SK-N-SH treated with all-trans-retinoic acid at 6 μM for 48 hours (cell line): ENCODE measurements around the gene SAXO1.
"Not testable (repeated sequence)": the region's sequence is repeated elsewhere in the genome, so short reads cannot be mapped to it uniquely, and the experiment has no call there.

ENCODE experiments used
- ATAC-seq: fragments of 200-7000 bp; cut with Tn5 transposase; 3 replicates; pipeline ENCODE4 v1.9.1; 2020; ENCODE audit warnings: mild to moderate bottlenecking, moderate library complexity
- BACH2 ChIP-seq: fragments of 250-450 bp; sonication (Bioruptor Pico); IDR thresholded peaks from 2 replicates; pipeline ENCODE4 v1.9.0; 2021; ENCODE audit warnings: mild to moderate bottlenecking, borderline replicate concordance
- CSDC2 ChIP-seq: fragments of 250-450 bp; sonication (Bioruptor Pico); IDR thresholded peaks from 2 replicates; pipeline ENCODE4 v1.5.0; 2020; ENCODE audit warnings: mild to moderate bottlenecking, moderate library complexity
- ESRRG ChIP-seq: fragments of 250-450 bp; sonication (Bioruptor Pico); IDR thresholded peaks from 2 replicates; pipeline ENCODE4 v1.6.1; 2021; ENCODE audit warnings: mild to moderate bottlenecking
- GLIS3 ChIP-seq: fragments of 250-450 bp; sonication (Bioruptor Pico); IDR thresholded peaks from 2 replicates; pipeline ENCODE4 v1.5.0; 2020; ENCODE audit warnings: mild to moderate bottlenecking, moderate library complexity
- ISL1 ChIP-seq: fragments of 250-450 bp; sonication (Bioruptor Pico); IDR thresholded peaks from 2 replicates; pipeline ENCODE4 v2.1.2; 2022; ENCODE audit warnings: mild to moderate bottlenecking, moderate library complexity
- OSR1 ChIP-seq: fragments of 250-450 bp; sonication (Bioruptor Pico); IDR thresholded peaks from 2 replicates; pipeline ENCODE4 v1.8.0; 2022; ENCODE audit warnings: moderate library complexity, mild to moderate bottlenecking, inconsistent platforms
- PPARA ChIP-seq: fragments of 250-450 bp; sonication (Bioruptor Pico); IDR thresholded peaks from 2 replicates; pipeline ENCODE4 v1.5.0; 2020; ENCODE audit warnings: mild to moderate bottlenecking, borderline replicate concordance
- RARB ChIP-seq: fragments of 250-450 bp; sonication (Bioruptor Pico); IDR thresholded peaks from 2 replicates; pipeline ENCODE4 v1.8.0; 2021; ENCODE audit warnings: mild to moderate bottlenecking, moderate library complexity
- SNAI2 ChIP-seq: fragments of 250-450 bp; sonication (Bioruptor Pico); IDR thresholded peaks from 2 replicates; pipeline ENCODE4 v1.5.0; 2020; ENCODE audit warnings: mild to moderate bottlenecking, moderate library complexity
- TCF4 ChIP-seq: fragments of 250-450 bp; sonication (Bioruptor Pico); IDR thresholded peaks from 2 replicates; pipeline ENCODE4 v1.8.0; 2021; ENCODE audit warnings: mild to moderate bottlenecking, moderate library complexity, borderline replicate concordance
- TOX ChIP-seq: fragments of 250-450 bp; sonication (Bioruptor Pico); IDR thresholded peaks from 2 replicates; pipeline ENCODE4 v1.8.0; 2021; ENCODE audit warnings: mild to moderate bottlenecking, moderate library complexity, borderline replicate concordance
- ZC3H10 ChIP-seq: fragments of 250-450 bp; sonication (Bioruptor Pico); IDR thresholded peaks from 2 replicates; pipeline ENCODE4 v1.5.1; 2021; ENCODE audit warnings: mild to moderate bottlenecking, moderate library complexity
- ZFP3 ChIP-seq: fragments of 250-450 bp; sonication (Bioruptor Pico); IDR thresholded peaks from 2 replicates; pipeline ENCODE4 v1.5.0; 2020; ENCODE audit warnings: mild to moderate bottlenecking, moderate library complexity
- ZFP30 ChIP-seq: fragments of 450-650 bp; formaldehyde crosslinking; IDR thresholded peaks from 2 replicates; pipeline ENCODE4 v1.5.0; 2022; ENCODE audit warnings: mild to moderate bottlenecking, moderate library complexity
- ZNF565 ChIP-seq: fragments of 450-650 bp; formaldehyde crosslinking; conservative IDR thresholded peaks from 2 replicates; pipeline ENCODE4 v1.5.0; 2020; ENCODE audit warnings: low read depth, mild to moderate bottlenecking, moderate library complexity
- ZNF70 ChIP-seq: fragments of 450-650 bp; formaldehyde crosslinking; IDR thresholded peaks from 2 replicates; pipeline ENCODE4 v1.5.0; 2020; ENCODE audit warnings: mild to moderate bottlenecking, moderate library complexity
- ZNF8 ChIP-seq: fragments of 450-650 bp; formaldehyde crosslinking; IDR thresholded peaks from 2 replicates; pipeline ENCODE4 v1.5.0; 2020; ENCODE audit warnings: mild to moderate bottlenecking, moderate library complexity
- TF ChIP-seq, protein P1 (sequence below): fragments of 250-450 bp; sonication (Bioruptor Pico); IDR thresholded peaks from 2 replicates; pipeline ENCODE4 v1.8.0; 2021; ENCODE audit warnings: low read depth, mild to moderate bottlenecking, moderate library complexity, borderline replicate concordance
- TF ChIP-seq, protein P2 (sequence below): fragments of 250-450 bp; sonication (Bioruptor Pico); IDR thresholded peaks from 2 replicates; pipeline ENCODE4 v1.5.0; 2020; ENCODE audit warnings: mild to moderate bottlenecking, moderate library complexity
- TF ChIP-seq, protein P3 (sequence below): fragments of 250-450 bp; sonication (Bioruptor Pico); IDR thresholded peaks from 2 replicates; pipeline ENCODE4 v1.5.1; 2021; ENCODE audit warnings: mild to moderate bottlenecking, moderate library complexity
- TF ChIP-seq, protein P4 (sequence below): fragments of 250-450 bp; sonication (Bioruptor Pico); IDR thresholded peaks from 2 replicates; pipeline ENCODE4 v1.5.1; 2020; ENCODE audit warnings: low read depth, mild to moderate bottlenecking, moderate library complexity
- TF ChIP-seq, protein P5 (sequence below): fragments of 250-450 bp; sonication (Bioruptor Pico); IDR thresholded peaks from 2 replicates; pipeline ENCODE4 v1.8.0; 2020; ENCODE audit warnings: mild to moderate bottlenecking, moderate library complexity, borderline replicate concordance

Gene SAXO1

DNA sequence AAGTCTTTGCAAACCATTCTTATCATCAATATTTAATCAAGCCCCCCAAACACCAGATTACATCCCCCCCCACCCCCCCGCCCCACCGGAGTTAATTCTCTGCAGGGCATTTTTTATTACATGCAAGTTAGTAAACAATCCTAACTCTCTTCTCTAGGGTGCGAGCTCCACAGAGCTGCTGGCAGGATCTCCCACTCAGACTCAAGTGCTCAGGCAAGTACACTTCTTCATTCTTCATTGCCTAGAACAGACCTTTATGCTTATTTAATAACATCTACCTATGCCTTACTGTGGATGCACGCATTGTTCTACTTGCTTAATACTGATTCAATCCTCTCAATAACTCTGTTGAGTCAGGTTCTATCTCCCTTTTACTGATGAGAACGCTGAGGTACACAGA is 9.9 kb downstream of the SAXO1 start:
- ATAC-seq, result no peak
- TF ChIP-seq ZNF70 (CRISPR knock-in tag) (no peak), TCF4 (no peak), ZC3H10 (CRISPR knock-in tag) (no peak), ESRRG (CRISPR knock-in tag) (no peak), OSR1 (CRISPR knock-in tag) (no peak), ZFP3 (CRISPR knock-in tag) (no peak), ZFP30 (CRISPR knock-in tag) (no peak)
- TF ChIP-seq, protein P1, sequence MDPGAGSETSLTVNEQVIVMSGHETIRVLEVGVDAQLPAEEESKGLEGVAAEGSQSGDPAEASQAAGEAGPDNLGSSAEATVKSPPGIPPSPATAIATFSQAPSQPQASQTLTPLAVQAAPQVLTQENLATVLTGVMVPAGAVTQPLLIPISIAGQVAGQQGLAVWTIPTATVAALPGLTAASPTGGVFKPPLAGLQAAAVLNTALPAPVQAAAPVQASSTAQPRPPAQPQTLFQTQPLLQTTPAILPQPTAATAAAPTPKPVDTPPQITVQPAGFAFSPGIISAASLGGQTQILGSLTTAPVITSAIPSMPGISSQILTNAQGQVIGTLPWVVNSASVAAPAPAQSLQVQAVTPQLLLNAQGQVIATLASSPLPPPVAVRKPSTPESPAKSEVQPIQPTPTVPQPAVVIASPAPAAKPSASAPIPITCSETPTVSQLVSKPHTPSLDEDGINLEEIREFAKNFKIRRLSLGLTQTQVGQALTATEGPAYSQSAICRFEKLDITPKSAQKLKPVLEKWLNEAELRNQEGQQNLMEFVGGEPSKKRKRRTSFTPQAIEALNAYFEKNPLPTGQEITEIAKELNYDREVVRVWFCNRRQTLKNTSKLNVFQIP (CRISPR knock-in tag), result no peak

DNA sequence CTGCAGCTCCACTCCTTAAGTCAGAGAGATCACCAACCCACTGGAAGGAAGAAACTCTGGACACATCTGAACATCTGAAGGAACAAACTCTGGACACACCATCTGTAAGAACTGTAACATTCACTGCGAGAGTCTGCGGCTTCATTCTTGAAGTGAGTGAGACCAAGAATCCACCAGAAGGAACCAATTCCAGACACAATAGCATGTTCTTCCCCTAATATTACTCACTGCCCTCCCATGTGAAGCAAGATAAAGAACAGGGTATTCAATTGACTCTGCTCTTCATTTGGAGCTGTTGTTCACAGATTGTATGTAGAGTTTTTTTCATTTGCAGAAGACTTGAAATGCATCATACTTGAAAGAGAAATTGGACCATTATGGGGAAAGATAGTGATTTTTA is 10.8 kb downstream of the SAXO1 start:
- TF ChIP-seq TOX (CRISPR knock-in tag) (no peak), OSR1 (CRISPR knock-in tag) (no peak), RARB (CRISPR knock-in tag) (no peak), ZNF70 (CRISPR knock-in tag) (no peak), SNAI2 (CRISPR knock-in tag) (no peak), ISL1 (CRISPR knock-in tag) (no peak), ZNF8 (CRISPR knock-in tag) (no peak), BACH2 (CRISPR knock-in tag) (no peak), PPARA (CRISPR knock-in tag) (no peak), ZFP30 (CRISPR knock-in tag) (no peak), GLIS3 (CRISPR knock-in tag) (no peak), ZNF565 (CRISPR knock-in tag) (no peak), ZFP3 (CRISPR knock-in tag) (no peak), ZC3H10 (CRISPR knock-in tag) (no peak), TCF4 (no peak), CSDC2 (CRISPR knock-in tag) (no peak)
- TF ChIP-seq, protein P2, sequence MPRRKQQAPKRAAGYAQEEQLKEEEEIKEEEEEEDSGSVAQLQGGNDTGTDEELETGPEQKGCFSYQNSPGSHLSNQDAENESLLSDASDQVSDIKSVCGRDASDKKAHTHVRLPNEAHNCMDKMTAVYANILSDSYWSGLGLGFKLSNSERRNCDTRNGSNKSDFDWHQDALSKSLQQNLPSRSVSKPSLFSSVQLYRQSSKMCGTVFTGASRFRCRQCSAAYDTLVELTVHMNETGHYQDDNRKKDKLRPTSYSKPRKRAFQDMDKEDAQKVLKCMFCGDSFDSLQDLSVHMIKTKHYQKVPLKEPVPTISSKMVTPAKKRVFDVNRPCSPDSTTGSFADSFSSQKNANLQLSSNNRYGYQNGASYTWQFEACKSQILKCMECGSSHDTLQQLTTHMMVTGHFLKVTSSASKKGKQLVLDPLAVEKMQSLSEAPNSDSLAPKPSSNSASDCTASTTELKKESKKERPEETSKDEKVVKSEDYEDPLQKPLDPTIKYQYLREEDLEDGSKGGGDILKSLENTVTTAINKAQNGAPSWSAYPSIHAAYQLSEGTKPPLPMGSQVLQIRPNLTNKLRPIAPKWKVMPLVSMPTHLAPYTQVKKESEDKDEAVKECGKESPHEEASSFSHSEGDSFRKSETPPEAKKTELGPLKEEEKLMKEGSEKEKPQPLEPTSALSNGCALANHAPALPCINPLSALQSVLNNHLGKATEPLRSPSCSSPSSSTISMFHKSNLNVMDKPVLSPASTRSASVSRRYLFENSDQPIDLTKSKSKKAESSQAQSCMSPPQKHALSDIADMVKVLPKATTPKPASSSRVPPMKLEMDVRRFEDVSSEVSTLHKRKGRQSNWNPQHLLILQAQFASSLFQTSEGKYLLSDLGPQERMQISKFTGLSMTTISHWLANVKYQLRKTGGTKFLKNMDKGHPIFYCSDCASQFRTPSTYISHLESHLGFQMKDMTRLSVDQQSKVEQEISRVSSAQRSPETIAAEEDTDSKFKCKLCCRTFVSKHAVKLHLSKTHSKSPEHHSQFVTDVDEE, result no peak
- TF ChIP-seq, protein P3, sequence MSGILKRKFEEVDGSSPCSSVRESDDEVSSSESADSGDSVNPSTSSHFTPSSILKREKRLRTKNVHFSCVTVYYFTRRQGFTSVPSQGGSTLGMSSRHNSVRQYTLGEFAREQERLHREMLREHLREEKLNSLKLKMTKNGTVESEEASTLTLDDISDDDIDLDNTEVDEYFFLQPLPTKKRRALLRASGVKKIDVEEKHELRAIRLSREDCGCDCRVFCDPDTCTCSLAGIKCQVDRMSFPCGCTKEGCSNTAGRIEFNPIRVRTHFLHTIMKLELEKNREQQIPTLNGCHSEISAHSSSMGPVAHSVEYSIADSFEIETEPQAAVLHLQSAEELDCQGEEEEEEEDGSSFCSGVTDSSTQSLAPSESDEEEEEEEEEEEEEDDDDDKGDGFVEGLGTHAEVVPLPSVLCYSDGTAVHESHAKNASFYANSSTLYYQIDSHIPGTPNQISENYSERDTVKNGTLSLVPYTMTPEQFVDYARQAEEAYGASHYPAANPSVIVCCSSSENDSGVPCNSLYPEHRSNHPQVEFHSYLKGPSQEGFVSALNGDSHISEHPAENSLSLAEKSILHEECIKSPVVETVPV, result no peak
- TF ChIP-seq, protein P4, sequence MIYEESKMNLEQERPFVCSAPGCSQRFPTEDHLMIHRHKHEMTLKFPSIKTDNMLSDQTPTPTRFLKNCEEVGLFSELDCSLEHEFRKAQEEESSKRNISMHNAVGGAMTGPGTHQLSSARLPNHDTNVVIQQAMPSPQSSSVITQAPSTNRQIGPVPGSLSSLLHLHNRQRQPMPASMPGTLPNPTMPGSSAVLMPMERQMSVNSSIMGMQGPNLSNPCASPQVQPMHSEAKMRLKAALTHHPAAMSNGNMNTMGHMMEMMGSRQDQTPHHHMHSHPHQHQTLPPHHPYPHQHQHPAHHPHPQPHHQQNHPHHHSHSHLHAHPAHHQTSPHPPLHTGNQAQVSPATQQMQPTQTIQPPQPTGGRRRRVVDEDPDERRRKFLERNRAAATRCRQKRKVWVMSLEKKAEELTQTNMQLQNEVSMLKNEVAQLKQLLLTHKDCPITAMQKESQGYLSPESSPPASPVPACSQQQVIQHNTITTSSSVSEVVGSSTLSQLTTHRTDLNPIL (CRISPR knock-in tag), result no peak
- ATAC-seq, result no peak

DNA sequence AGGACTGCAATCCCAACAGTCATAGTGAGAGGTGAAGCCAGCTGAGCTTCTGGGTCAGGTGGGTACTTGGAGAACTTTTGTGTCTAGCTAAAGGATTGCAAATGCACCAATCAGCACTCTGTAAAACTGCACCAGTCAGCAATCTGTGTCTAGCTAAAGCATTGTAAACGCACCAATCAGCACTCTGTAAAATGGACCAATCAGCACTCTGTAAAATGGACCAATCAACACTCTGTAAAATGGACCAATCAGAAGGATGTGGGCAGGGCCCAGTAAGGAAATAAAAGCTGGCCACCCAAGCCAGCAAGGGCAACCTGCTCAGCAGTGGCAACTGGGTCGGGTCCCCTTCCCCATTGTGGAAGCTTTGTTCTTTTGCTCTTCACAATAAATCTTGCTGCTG is 11.4 kb downstream of the SAXO1 start:
- not testable (repeated sequence) for ATAC-seq

DNA sequence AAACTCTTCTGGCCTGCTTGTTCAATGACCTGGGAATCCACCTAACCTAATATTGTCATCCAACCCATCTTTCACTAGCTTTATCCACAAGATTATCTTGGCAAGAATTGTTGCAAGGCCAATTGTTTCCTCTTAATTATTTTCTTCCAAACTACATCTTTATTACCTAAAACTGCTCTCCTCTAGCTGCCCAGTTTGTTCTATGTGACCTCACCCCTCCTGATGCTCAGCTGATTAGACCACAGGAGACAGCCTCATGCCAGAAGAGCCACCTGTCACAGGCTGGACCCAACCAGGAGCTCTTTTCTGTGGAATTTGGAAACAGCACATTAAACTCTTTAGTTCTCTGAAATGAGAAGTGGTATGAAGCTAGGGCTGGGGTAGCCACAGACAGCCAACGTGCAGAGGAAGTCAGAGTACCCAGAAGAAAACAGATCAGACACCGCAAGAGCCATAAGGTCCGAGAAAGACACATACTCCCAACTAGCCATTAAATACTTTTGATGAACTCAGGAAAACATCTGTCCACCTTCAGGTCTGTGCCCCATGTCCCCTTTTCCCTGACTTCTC is 12.0 kb downstream of the SAXO1 start:
- ATAC-seq, result no peak
- TF ChIP-seq, protein P2, result no peak
- TF ChIP-seq, protein P5, sequence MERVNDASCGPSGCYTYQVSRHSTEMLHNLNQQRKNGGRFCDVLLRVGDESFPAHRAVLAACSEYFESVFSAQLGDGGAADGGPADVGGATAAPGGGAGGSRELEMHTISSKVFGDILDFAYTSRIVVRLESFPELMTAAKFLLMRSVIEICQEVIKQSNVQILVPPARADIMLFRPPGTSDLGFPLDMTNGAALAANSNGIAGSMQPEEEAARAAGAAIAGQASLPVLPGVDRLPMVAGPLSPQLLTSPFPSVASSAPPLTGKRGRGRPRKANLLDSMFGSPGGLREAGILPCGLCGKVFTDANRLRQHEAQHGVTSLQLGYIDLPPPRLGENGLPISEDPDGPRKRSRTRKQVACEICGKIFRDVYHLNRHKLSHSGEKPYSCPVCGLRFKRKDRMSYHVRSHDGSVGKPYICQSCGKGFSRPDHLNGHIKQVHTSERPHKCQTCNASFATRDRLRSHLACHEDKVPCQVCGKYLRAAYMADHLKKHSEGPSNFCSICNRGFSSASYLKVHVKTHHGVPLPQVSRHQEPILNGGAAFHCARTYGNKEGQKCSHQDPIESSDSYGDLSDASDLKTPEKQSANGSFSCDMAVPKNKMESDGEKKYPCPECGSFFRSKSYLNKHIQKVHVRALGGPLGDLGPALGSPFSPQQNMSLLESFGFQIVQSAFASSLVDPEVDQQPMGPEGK, result no peak
- TF ChIP-seq CSDC2 (CRISPR knock-in tag), result no peak
